ENCODE data around the gene AQP3.

DNA sequence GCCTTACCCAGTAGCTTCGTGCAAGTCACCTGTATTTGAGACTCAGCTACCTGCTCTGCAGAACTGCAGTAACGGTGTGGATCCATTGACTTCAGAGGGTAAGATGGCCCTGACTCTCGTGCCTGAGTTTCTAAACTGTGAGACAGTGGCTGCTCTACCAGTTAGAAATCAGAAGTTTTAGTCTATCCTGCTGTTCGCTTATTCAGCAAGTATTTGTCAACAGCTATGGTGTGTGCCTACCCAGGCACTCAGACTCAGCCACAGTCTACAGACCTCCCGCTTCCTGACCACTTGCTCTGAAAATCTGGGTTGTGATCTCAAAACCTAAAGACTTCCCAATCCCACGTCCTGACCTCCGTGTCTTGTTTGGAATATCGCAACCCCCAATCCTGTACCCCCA, 13.5 kb downstream of the AQP3 start:
- TF ChIP-seq, protein P1, sequence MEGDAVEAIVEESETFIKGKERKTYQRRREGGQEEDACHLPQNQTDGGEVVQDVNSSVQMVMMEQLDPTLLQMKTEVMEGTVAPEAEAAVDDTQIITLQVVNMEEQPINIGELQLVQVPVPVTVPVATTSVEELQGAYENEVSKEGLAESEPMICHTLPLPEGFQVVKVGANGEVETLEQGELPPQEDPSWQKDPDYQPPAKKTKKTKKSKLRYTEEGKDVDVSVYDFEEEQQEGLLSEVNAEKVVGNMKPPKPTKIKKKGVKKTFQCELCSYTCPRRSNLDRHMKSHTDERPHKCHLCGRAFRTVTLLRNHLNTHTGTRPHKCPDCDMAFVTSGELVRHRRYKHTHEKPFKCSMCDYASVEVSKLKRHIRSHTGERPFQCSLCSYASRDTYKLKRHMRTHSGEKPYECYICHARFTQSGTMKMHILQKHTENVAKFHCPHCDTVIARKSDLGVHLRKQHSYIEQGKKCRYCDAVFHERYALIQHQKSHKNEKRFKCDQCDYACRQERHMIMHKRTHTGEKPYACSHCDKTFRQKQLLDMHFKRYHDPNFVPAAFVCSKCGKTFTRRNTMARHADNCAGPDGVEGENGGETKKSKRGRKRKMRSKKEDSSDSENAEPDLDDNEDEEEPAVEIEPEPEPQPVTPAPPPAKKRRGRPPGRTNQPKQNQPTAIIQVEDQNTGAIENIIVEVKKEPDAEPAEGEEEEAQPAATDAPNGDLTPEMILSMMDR (conservative IDR thresholded peaks at IDR 0.05 in 1 of 2, IDR thresholded peaks at IDR 0.05 in 1 of 2; ENCODE audit: low read depth in 1 of 2, low read length in 2 of 2), result no peak
- no peak for TF ChIP-seq EZH2 (IDR thresholded peaks at IDR 0.05; ENCODE audit: low read length, missing control alignments)
